ELF-1 (cell line): ENCODE measurements around the gene XPA.

Experiments used
- DNase-seq: peaks from one replicate; pipeline ENCODE4 v3.0.0-alpha.2; 2016; ENCODE audit warnings: low read depth, low spot score

Gene XPA

GRCh38 chr9:97658707-97659106 is 38.4 kb downstream of the XPA start:
- DNase-seq: no peak

- DNase-seq: no peak
These were observed 45.5 kb downstream of the XPA start for GRCh38 chr9:97651646-97652045.

- DNase-seq: no peak
These were observed 49.1 kb downstream of the XPA start for GRCh38 chr9:97647996-97648395.

- DNase-seq: no peak
These were observed 51.4 kb downstream of the XPA start for GRCh38 chr9:97645720-97646119.

GRCh38 chr9:97640325-97640724 is 56.8 kb downstream of the XPA start:
- no peak for DNase-seq

GRCh38 chr9:97638666-97639065 is 58.5 kb downstream of the XPA start:
- no peak for DNase-seq

- no peak for DNase-seq
These were observed 60.2 kb downstream of the XPA start for GRCh38 chr9:97636903-97637302.

- DNase-seq: no peak
These were observed 62.1 kb downstream of the XPA start for GRCh38 chr9:97635026-97635425.

GRCh38 chr9:97633859-97634490 is 63.2 kb downstream of the XPA start:
- DNase-seq: no peak

GRCh38 chr9:97632985-97633858 is 63.9 kb downstream of the XPA start, which contains the start of the genes NCBP1 and TSTD2:
TSS of gene NCBP1 (plus strand) at chr9:97633821. CDS start at chr9:97633882, 61 bp downstream.
TSS of gene TSTD2 (minus strand) at chr9:97633368. CDS start at chr9:97627562, 5,806 bp downstream.
- peak; percentile 98 for DNase-seq

- DNase-seq: peak; percentile 84
These were observed 64.7 kb downstream of the XPA start for GRCh38 chr9:97632248-97632984.

- DNase-seq: no peak
These were observed 66.5 kb downstream of the XPA start for GRCh38 chr9:97630591-97630990.

GRCh38 chr9:97629156-97629555 is 68.0 kb downstream of the XPA start:
- DNase-seq: no peak

- DNase-seq: no peak
These were observed 68.5 kb downstream of the XPA start for GRCh38 chr9:97628668-97629067.

GRCh38 chr9:97627624-97628023 is 69.5 kb downstream of the XPA start:
- no peak for DNase-seq

GRCh38 chr9:97625620-97626019 is 71.5 kb downstream of the XPA start:
- no peak for DNase-seq
